NB4 (cell line): ENCODE measurements around the gene FLOT1.

Experiments used
- DNase-seq: peaks from one replicate; pipeline ENCODE4 v3.0.0; 2010; ENCODE audit warnings: low read depth
- H3K4me3 ChIP-seq: one replicate; pipeline ENCODE4 v1.5.1; 2011; ENCODE audit warnings: mild to moderate bottlenecking, low read depth, low read length, moderate library complexity
- CTCF ChIP-seq: IDR thresholded peaks from one replicate; pipeline ENCODE4 v1.5.1; 2012; ENCODE audit warnings: low read depth, low read length
- MAX ChIP-seq: IDR thresholded peaks from 2 replicates; pipeline ENCODE4 v1.6.1; 2011; ENCODE audit warnings: low read depth, low read length
- MYC ChIP-seq: IDR thresholded peaks from 2 replicates; pipeline ENCODE4 v1.6.1; 2011; ENCODE audit warnings: low read depth, low read length
- POLR2A ChIP-seq: IDR thresholded peaks from 2 replicates; pipeline ENCODE4 v1.6.1; 2011; ENCODE audit warnings: mild to moderate bottlenecking; ENCODE audit not compliant: insufficient read length; ENCODE audit errors: extremely low read depth

Gene FLOT1

GRCh38 chr6:30781743-30782424, 39.4 kb upstream of the FLOT1 start:
- H3K4me3 ChIP-seq, result no peak overlapping the region
- peak; percentile 93 for DNase-seq
- no peak for TF ChIP-seq POLR2A
- no peak for TF ChIP-seq MAX
- no peak for TF ChIP-seq MYC
- TF ChIP-seq CTCF, result no peak

- no peak for DNase-seq
- H3K4me3 ChIP-seq, result no peak overlapping the region
Observed at GRCh38 chr6:30781395-30781742, 38.9 kb upstream of the FLOT1 start.

GRCh38 chr6:30780642-30780920, 38.1 kb upstream of the FLOT1 start:
- TF ChIP-seq MYC (no peak), MAX (no peak), CTCF (no peak), POLR2A (no peak)

More at GRCh38 chr6:30781395-30781742, 38.9 kb upstream of the FLOT1 start:
- TF ChIP-seq CTCF, result no peak
- no peak for TF ChIP-seq MYC
- no peak for TF ChIP-seq MAX
- no peak for TF ChIP-seq POLR2A

GRCh38 chr6:30779850-30780641, 37.6 kb upstream of the FLOT1 start:
- no peak for TF ChIP-seq MAX
- TF ChIP-seq POLR2A, result no peak
- TF ChIP-seq MYC, result no peak
- TF ChIP-seq CTCF, result no peak
- no peak for DNase-seq
- H3K4me3 ChIP-seq, result no peak overlapping the region

More at GRCh38 chr6:30780642-30780920, 38.1 kb upstream of the FLOT1 start:
- DNase-seq, result no peak
- H3K4me3 ChIP-seq, result no peak overlapping the region

GRCh38 chr6:30778001-30778635, 35.6 kb upstream of the FLOT1 start:
- no peak for DNase-seq
- H3K4me3 ChIP-seq, result no peak overlapping the region
- TF ChIP-seq CTCF, result no peak
- TF ChIP-seq POLR2A, result no peak
